Esophagus (tissue), 2 donors: ENCODE results near the gene ARHGAP19. TPM values are rescaled to one million over a fixed set of nuclear protein-coding genes. Genes with fewer than 3 reads are reported as not detected.

Source experiments
- H3K27ac ChIP-seq, 2 donors: one replicate each; pipeline ENCODE4 v1.5.1; 2013; ENCODE audit warnings: low read depth in 2 of 2, mild to moderate bottlenecking in 2 of 2, inconsistent platforms in 1 of 2, low read length in 1 of 2, moderate library complexity in 1 of 2
- H3K27me3 ChIP-seq, 2 donors: one replicate each; pipeline ENCODE4 v1.6.1; 2013; ENCODE audit warnings: low read length in 2 of 2, control low read depth in 1 of 2, mild to moderate bottlenecking in 1 of 2; ENCODE audit not compliant: insufficient read depth in 2 of 2, control insufficient read depth in 1 of 2
- H3K36me3 ChIP-seq, 2 donors: one replicate each; pipeline ENCODE4 v1.6.1; 2013; ENCODE audit warnings: low read length in 1 of 2; ENCODE audit not compliant: control insufficient read depth in 2 of 2, insufficient read depth in 2 of 2
- H3K4me1 ChIP-seq, 2 donors: one replicate each; pipeline ENCODE4 v1.6.1; 2013; ENCODE audit warnings: low read length in 1 of 2; ENCODE audit not compliant: control insufficient read depth in 2 of 2, insufficient read depth in 2 of 2
- H3K4me3 ChIP-seq, 2 donors: one replicate each; pipeline ENCODE4 v1.5.1; 2013; ENCODE audit warnings: low read length in 2 of 2, mild to moderate bottlenecking in 2 of 2, low read depth in 1 of 2, moderate library complexity in 1 of 2
- H3K9me3 ChIP-seq, 2 donors: one replicate each; pipeline ENCODE4 v1.6.1; 2013; ENCODE audit warnings: mild to moderate bottlenecking in 2 of 2, low read depth in 1 of 2, low read length in 1 of 2, moderate library complexity in 1 of 2; ENCODE audit not compliant: control insufficient read depth in 2 of 2, insufficient read depth in 1 of 2
- WGBS, 2 donors: extraction: QIAGEN DNeasy Blood & Tissue Kit; methylation state at CpG; one replicate each; pipeline ENCODE4 v1.1.7; 2013; 5-methylcytosine and 5-hydroxymethylcytosine counted together
- polyA plus RNA-seq, 2 donors: library from polyadenylated mRNA; stranded (reverse); fragments of 200-250 nt; gene quantifications; one replicate each; pipeline ENCODE4 v1.2.3, GENCODE V29; 2013
- donor health status: healthy with polysubstance abuse.
- donor health status: Bipolar disorder and iron deficiency.

The ARHGAP19 gene
- 1 to 10 TPM; 1.5 to 3.4 TPM for polyA plus RNA-seq

DNA sequence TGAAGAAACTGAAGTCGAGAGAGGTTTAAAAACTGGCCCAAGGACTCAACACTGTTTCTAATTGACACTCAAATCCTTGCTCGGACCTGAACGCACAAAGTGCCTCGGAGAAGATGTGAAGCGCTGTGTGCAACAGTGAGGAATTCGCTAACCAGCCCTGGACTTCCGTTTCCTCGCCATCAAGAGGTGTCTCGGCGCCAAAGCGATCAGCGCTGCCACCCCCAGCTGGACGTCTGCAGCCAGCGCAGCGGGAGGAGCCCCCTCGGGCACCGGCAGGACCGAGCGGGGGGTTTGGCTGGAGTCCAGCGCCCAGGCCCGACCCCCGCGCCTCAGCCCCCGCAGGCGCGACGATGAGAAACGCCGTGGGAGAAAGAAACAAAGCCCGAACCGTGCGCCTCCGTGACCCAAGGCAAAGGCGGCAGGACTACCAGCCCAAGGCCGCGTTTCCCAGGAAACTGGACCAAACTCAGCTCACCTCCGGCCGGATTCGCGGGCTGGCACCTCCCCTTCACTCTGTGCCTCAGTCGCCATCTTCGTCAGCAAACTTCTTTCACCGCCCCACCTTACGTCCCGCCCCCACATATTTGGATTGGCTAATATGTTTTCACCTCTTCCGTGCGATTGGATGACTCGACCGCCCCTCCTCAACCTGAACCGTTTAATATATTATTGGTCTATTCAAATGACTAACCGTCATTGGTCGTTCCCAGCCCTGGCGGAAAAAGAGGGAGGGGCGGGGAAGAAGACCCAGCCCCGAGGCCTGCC lies at the start of gene ARHGAP19:
ARHGAP19 (minus strand) TSS at position 541 of the 765 bp plus-strand sequence; CDS start at position 531, 10 bp downstream.
- peak within 1 kb of the TSS; percentile 96 to 99 for H3K27ac ChIP-seq
- H3K4me3 ChIP-seq, result peak within 1 kb of the TSS; percentile 82 to 93
- WGBS, 2 donors, result 0% methylated on average over 55 of the region's 55 CpGs
- H3K36me3 ChIP-seq, result peaks cover 0 to 3% of the 10 kb centered on the region in 2 donors
- H3K27me3 ChIP-seq, result no peaks in the 10 kb centered on the region
- no peaks in the 10 kb centered on the region for H3K9me3 ChIP-seq
- no peaks in the 10 kb centered on the region for H3K4me1 ChIP-seq

- Histone ChIP-seq H3K36me3 (no peaks in the 10 kb centered on the region), H3K27ac (no peak overlapping the region), H3K27me3 (no peaks in the 10 kb centered on the region), H3K9me3 (no peaks in the 10 kb centered on the region), H3K4me3 (no peak overlapping the region), H3K4me1 (no peaks in the 10 kb centered on the region)
- 58 to 68% methylated on average over 2 of the region's 2 CpGs for WGBS, 2 donors
Measured at GRCh38 chr10:97341416-97341815, 49.0 kb upstream of the ARHGAP19 start.

GRCh38 chr10:97338041-97338440 lies 45.6 kb upstream of the ARHGAP19 start:
- Histone ChIP-seq H3K36me3 (no peaks in the 10 kb centered on the region), H3K27ac (no peak overlapping the region), H3K4me1 (no peaks in the 10 kb centered on the region), H3K27me3 (no peaks in the 10 kb centered on the region), H3K9me3 (no peaks in the 10 kb centered on the region), H3K4me3 (no peak overlapping the region)
- 39 to 46% methylated on average over 5 of the region's 5 CpGs for WGBS, 2 donors

DNA sequence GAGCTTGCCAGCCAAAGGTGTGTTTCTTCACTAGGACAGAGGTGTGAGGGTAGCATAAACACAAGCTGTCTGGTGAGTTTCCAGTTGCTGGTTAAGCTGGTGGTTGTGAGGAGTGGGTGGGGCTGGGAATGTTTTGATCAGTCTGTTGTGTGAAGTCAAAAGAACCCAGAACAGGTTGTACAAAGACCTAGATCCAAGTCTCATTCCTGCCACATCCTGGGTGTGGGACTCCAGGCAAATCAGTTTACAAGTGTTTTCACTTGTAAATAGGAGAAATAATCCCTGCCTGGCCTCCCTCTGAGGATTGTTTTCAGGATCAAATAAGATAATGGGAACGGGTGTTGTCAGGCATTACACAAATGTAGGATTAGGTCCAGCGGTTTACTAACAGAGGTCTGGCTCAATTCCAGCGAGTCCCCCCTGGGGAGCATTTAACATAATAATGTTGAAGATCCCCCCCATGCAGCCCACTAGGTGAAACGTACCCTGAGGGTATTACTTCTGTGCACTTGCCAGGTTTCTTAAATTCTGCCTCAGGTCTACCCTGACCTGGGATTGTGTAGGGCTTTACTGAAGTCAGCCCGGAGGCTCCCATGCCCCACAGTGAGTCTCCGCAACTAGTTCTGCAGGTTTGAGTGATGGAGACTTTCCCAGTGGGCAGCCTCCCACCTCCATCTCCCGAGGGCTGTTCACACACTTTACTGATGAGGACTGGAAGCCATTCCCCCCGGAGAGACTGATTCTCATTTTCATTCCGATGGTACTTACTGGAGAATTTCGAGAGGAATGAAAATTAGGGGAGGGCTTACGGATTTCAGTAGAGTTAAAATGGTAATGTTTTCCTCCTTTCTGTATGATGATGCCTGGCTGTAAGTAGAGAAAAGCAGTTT lies 44.8 kb upstream of the ARHGAP19 start:
- peak overlapping the region in 1 of 2 donors; percentile 13 for H3K4me3 ChIP-seq
- H3K27me3 ChIP-seq, result no peaks in the 10 kb centered on the region
- no peaks in the 10 kb centered on the region for H3K4me1 ChIP-seq
- H3K9me3 ChIP-seq, result no peaks in the 10 kb centered on the region
- peak overlapping the region; percentile 66 to 70 for H3K27ac ChIP-seq
- H3K36me3 ChIP-seq, result no peaks in the 10 kb centered on the region
- whole genome bisulfite sequencing, 2 donors, result 21 to 22% methylated on average over 11 of the region's 11 CpGs

DNA sequence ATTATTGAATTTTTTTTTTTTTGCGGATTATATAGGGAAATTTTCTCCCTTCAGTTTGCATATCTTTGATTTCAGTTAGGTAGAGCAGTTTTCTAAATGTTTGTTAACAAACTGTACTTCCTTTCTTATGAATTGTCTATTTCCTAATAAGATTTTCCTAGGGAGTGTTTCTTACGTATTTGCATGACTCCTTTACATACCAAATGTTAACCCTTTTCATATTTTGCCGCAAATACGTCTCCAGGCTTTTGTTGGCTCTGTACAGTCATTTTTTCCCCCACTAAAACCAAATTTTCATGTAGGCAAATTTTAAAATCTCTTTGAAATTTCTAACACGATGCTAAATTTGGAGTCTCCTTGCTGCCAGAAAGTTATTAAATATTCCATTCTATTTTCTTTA lies 44.0 kb upstream of the ARHGAP19 start:
- Histone ChIP-seq H3K36me3 (no peaks in the 10 kb centered on the region), H3K27me3 (no peaks in the 10 kb centered on the region), H3K4me1 (peaks cover 0 to 3% of the 10 kb centered on the region in 2 donors), H3K9me3 (no peaks in the 10 kb centered on the region), H3K27ac (no peak overlapping the region), H3K4me3 (no peak overlapping the region)
- 18 to 31% methylated on average over 5 of the region's 5 CpGs for WGBS, 2 donors

DNA sequence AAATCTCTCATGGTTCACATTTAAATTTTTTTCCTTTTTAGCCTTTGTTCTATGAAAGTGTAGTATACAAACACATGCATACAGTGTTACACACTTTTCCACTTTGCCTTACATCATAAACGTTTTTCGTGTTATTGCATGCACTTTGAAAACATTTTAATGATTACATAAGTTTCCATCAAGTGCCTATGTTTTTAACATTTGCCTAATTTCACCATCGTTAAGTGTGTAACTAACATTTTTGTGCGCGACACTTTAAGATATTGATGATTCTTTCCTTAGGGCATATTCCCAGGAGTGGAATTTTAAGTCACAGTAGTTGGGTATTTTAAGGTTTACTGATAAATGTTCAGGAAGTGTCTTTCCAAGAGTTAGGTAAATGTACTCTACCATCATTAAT lies 43.6 kb upstream of the ARHGAP19 start:
- Histone ChIP-seq H3K27ac (no peak overlapping the region), H3K9me3 (no peaks in the 10 kb centered on the region), H3K4me1 (peaks cover 0 to 3% of the 10 kb centered on the region in 2 donors), H3K36me3 (no peaks in the 10 kb centered on the region), H3K4me3 (no peak overlapping the region), H3K27me3 (no peaks in the 10 kb centered on the region)
- 37 to 45% methylated on average over 5 of the region's 5 CpGs for WGBS, 2 donors

GRCh38 chr10:97335188-97335619 lies 42.8 kb upstream of the ARHGAP19 start:
- Histone ChIP-seq H3K4me3 (peak overlapping the region; percentile 82 to 86), H3K27ac (peak overlapping the region; percentile 50 to 85), H3K9me3 (no peaks in the 10 kb centered on the region), H3K4me1 (peaks cover 2 to 3% of the 10 kb centered on the region in 2 donors), H3K27me3 (no peaks in the 10 kb centered on the region), H3K36me3 (no peaks in the 10 kb centered on the region)
- WGBS, 2 donors, result 7% methylated on average over 25 of the region's 25 CpGs

DNA sequence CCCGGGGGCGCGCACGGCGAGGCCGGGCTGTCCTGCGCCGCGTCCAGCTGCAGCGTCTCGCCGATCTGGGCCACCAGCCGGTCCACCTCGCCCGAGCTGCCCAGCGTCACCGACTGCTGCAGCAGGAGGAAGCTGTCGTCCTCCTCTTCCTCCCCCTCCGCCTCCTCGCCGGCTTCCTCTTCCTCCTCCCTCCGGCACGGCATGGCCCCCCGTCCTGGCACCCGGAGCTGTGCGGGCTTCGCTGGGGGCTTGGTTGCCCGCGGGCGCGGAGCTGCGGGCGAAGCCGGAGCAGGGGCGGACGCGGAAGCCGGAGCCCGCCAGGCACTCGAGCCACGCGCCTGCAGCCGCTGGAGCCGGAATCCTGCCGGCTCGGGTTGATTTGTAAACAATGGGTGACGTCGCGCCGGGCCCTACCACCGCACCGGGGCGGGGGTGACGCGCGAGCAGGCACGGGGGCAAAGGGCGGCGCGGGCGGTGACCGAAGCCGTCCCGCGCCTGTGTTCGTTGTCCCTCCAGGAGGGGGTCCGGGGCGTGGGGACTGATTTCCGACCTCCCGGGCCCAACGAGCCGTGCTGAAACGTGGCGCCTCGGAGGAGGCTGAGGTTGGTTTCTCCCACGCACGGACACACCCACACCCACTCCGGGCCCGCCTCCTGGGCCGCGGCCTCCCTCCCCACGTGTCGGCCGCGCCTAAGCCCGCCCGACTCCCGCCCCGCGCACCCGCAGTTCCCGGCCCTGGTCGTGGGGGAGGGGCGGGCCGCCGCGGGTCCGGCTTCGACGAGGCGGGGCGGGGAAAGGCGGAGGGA lies 42.1 kb upstream of the ARHGAP19 start, which contains the start of gene FRAT2:
FRAT2 (minus strand) TSS at position 360 of the 806 bp plus-strand sequence; CDS start at position 203, 157 bp downstream.
- Histone ChIP-seq H3K4me3 (peak within 1 kb of the TSS; percentile 82 to 86), H3K27me3 (no peaks in the 10 kb centered on the region), H3K9me3 (no peaks in the 10 kb centered on the region), H3K36me3 (no peaks in the 10 kb centered on the region), H3K4me1 (peaks cover 3 to 4% of the 10 kb centered on the region in 2 donors), H3K27ac (peak within 1 kb of the TSS; percentile 90 to 97)
- WGBS, 2 donors, result 0% methylated on average over 87 to 103 of the region's 103 CpGs
